HG02610 (cell line): ENCODE measurements around the gene TMEM176A.
"Not testable (repeated sequence)": the region's sequence is repeated elsewhere in the genome, so short reads cannot be mapped to it uniquely, and the experiment has no call there.

Experiments
- ATAC-seq: cut with Tn5 transposase; IDR thresholded peaks from one replicate; pipeline ENCODE4 v1.9.1; 2021; ENCODE audit warnings: mild to moderate bottlenecking, moderate library complexity; ENCODE audit not compliant: unreplicated experiment

TMEM176A gene

GRCh38 chr7:150807616-150808438, 7.3 kb downstream of the TMEM176A start:
- not testable (repeated sequence) for ATAC-seq

- ATAC-seq, result no peak
These were observed 13.9 kb downstream of the TMEM176A start for GRCh38 chr7:150814328-150815001.

GRCh38 chr7:150818971-150819370, 18.4 kb downstream of the TMEM176A start:
- no peak for ATAC-seq

- no peak for ATAC-seq
These were observed 19.6 kb downstream of the TMEM176A start for GRCh38 chr7:150820148-150820547.

- ATAC-seq, result no peak
These were observed 20.1 kb downstream of the TMEM176A start for GRCh38 chr7:150820578-150821198.

GRCh38 chr7:150823043-150823442, 22.5 kb downstream of the TMEM176A start:
- ATAC-seq, result no peak

- no peak for ATAC-seq
These were observed 23.0 kb downstream of the TMEM176A start for GRCh38 chr7:150823484-150824126.

- ATAC-seq, result no peak
These were observed 24.0 kb downstream of the TMEM176A start for GRCh38 chr7:150824379-150825177.

- no peak for ATAC-seq
These were observed 25.7 kb downstream of the TMEM176A start for GRCh38 chr7:150826061-150826849.

- ATAC-seq, result no peak
These were observed 27.8 kb downstream of the TMEM176A start for GRCh38 chr7:150828384-150828783.

- no peak for ATAC-seq
These were observed 28.9 kb downstream of the TMEM176A start for GRCh38 chr7:150829426-150829825.

GRCh38 chr7:150830937-150831336, 30.4 kb downstream of the TMEM176A start:
- ATAC-seq, result no peak

- ATAC-seq, result no peak
These were observed 31.3 kb downstream of the TMEM176A start for GRCh38 chr7:150831851-150832250.

GRCh38 chr7:150835019-150835418, 34.5 kb downstream of the TMEM176A start:
- no peak for ATAC-seq

GRCh38 chr7:150835702-150836280, 35.2 kb downstream of the TMEM176A start:
- ATAC-seq, result no peak

- no peak for ATAC-seq
These were observed 38.5 kb downstream of the TMEM176A start for GRCh38 chr7:150838965-150839650.

- no peak for ATAC-seq
These were observed 41.4 kb downstream of the TMEM176A start for GRCh38 chr7:150842018-150842417.

- no peak for ATAC-seq
These were observed 42.1 kb downstream of the TMEM176A start for GRCh38 chr7:150842716-150843115.

GRCh38 chr7:150845421-150845861, 44.9 kb downstream of the TMEM176A start:
- ATAC-seq, result no peak
